ENCODE results near the gene IGDCC3. TPM values are rescaled to one million over a fixed set of nuclear protein-coding genes. Genes with fewer than 3 reads are reported as not detected.
"Not testable (repeated sequence)": the region's sequence is repeated elsewhere in the genome, so short reads cannot be mapped to it uniquely, and the experiment has no call there.

The IGDCC3 gene
- total RNA-seq, 2 donors from 2014 or later = not detected

DNA sequence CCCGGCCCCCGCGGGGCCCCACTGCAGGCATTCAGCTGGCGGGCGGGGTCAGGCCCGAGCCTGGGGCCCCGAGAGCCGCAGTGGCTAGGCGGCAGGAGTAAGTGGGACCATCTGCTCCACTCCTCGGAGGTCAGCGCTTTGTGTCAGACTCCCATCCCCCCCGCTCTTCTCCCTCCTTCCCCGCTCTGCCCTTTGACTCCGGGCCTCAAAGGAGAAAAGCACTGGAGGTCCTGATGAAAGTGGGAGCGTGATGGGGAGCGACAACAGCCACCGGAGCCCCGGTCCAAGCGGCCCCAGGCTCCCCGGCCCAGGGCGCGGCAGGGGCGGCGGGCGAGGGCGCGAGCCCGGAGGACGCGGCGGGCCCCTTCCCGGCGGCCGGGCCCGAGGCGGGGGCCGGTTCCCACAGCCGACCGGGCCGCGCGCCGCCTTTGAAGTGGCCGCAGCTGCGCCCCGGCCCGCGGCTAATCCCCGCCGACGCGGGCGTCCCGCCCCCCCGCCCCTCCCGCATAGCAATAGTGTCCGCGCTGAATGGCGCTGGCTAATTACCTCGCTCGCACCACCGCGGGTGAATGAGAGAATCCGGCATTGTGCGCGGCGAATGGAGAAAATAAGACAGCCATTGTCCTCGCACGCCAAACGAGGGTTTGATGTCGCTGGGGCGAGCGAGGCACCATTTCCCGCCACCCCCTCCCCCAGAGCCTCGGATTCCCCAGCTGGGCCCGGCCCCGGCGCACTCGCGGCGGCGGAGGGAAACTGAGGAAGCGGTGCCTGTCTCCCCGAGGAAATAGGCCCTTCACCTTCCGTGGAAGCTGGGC lies 22.4 kb downstream of the IGDCC3 start:
- no peak overlapping the region for H3K27ac ChIP-seq
- peaks cover 6% of the 10 kb centered on the region for H3K4me1 ChIP-seq
- ATAC-seq (peak; percentile 30), DNase-seq (no peak)
- peaks cover 0 to 17% of the 10 kb centered on the region in 2 donors for H3K27me3 ChIP-seq
- no peak overlapping the region for H3K4me3 ChIP-seq
- no peaks in the 10 kb centered on the region for H3K36me3 ChIP-seq (replicated peaks in 1 of 2; ENCODE audit: insufficient read depth in 1 of 2, low read depth in 2 of 2)
- intact Hi-C loops (cut with DNase I) = no loop called here
- TF ChIP-seq, protein P1, sequence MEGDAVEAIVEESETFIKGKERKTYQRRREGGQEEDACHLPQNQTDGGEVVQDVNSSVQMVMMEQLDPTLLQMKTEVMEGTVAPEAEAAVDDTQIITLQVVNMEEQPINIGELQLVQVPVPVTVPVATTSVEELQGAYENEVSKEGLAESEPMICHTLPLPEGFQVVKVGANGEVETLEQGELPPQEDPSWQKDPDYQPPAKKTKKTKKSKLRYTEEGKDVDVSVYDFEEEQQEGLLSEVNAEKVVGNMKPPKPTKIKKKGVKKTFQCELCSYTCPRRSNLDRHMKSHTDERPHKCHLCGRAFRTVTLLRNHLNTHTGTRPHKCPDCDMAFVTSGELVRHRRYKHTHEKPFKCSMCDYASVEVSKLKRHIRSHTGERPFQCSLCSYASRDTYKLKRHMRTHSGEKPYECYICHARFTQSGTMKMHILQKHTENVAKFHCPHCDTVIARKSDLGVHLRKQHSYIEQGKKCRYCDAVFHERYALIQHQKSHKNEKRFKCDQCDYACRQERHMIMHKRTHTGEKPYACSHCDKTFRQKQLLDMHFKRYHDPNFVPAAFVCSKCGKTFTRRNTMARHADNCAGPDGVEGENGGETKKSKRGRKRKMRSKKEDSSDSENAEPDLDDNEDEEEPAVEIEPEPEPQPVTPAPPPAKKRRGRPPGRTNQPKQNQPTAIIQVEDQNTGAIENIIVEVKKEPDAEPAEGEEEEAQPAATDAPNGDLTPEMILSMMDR (IDR thresholded peaks at IDR 0.05) = no peak
- no peak for TF ChIP-seq POLR2A (IDR thresholded peaks at IDR 0.05)
- 6 to 11% methylated on average over 9 to 65 of the region's 85 CpGs for WGBS, 2 donors
- H3K9me3 ChIP-seq = no peaks in the 10 kb centered on the region

DNA sequence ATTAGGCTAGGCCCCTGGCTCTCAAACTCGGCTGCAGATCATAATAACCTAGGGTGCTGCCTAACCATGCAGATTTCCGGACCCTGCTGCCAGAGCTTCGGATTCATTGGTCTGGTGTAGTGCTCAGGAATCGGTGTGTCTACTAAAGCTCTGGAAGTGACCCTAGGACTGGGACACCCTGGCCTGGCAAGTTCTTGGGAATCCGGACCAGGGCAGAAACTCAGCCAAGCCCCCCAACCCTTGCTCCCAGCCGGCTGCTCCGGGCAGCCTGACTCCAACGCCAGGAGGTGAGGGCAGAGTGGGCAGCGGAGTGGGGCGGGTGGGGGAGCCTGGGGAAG lies 23.0 kb downstream of the IGDCC3 start:
- 63 to 90% methylated on average over 4 to 8 of the region's 10 CpGs for WGBS, 2 donors
- H3K27ac ChIP-seq = no peak overlapping the region
- no peaks in the 10 kb centered on the region for H3K9me3 ChIP-seq
- no peaks in the 10 kb centered on the region for H3K36me3 ChIP-seq (replicated peaks in 1 of 2; ENCODE audit: insufficient read depth in 1 of 2, low read depth in 2 of 2)
- no peak for TF ChIP-seq POLR2A (IDR thresholded peaks at IDR 0.05)
- TF ChIP-seq, protein P1 (IDR thresholded peaks at IDR 0.05) = no peak
- peaks cover 0 to 17% of the 10 kb centered on the region in 2 donors for H3K27me3 ChIP-seq
- no peak overlapping the region for H3K4me3 ChIP-seq
- ATAC-seq (no peak), DNase-seq (no peak)
- intact Hi-C loops (cut with DNase I) = no loop called here
- peaks cover 6% of the 10 kb centered on the region for H3K4me1 ChIP-seq

DNA sequence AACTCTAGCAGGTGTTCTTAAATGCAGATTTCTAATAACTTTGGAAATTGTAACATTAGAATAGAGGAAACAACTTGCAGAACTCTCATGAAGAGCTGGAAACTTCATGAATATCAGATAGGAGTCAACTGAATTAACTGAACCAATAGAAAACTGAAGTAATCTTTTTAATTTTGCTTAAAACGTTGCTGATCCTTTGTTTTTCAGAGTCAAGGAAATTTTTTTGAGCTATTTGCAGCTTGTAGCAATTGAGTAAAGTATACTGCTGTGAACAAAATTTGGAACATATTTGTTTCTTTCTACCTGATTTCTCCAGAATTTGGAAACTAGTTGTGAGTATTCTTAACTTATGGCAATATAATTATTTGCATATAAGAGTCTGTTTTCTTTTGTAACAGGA lies 25.8 kb downstream of the IGDCC3 start:
- H3K36me3 ChIP-seq (replicated peaks in 1 of 2; ENCODE audit: insufficient read depth in 1 of 2, low read depth in 2 of 2); ATAC-seq; intact Hi-C loops (cut with DNase I): not testable (repeated sequence)

DNA sequence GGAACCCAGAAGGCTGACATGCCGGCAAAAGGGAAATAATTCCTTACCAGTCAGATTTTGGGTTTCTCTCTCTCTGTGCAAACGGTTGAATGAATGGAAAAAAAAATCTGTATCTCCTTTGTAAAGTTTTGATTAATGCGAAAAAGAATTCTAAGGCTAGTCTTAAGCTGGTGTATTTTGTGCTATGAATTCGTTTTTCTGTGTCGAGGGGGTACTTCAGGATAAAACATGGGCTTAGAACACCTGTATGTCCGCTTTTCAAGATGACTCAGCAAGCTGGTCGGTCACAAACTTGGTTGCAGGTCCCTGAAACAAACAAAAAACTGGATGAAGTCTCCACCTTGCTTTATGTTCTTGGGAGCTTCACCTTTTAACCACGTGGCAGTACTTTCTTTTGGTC lies 28.5 kb downstream of the IGDCC3 start:
- no peaks in the 10 kb centered on the region for H3K9me3 ChIP-seq
- H3K4me1 ChIP-seq = no peaks in the 10 kb centered on the region
- ATAC-seq = no peak
- TF ChIP-seq, protein P1 (IDR thresholded peaks at IDR 0.05) = no peak
- TF ChIP-seq POLR2A (IDR thresholded peaks at IDR 0.05) = no peak
- no peak for DNase-seq
- no peaks in the 10 kb centered on the region for H3K36me3 ChIP-seq (replicated peaks in 1 of 2; ENCODE audit: insufficient read depth in 1 of 2, low read depth in 2 of 2)
- no peaks in the 10 kb centered on the region for H3K27me3 ChIP-seq
- no peak overlapping the region for H3K4me3 ChIP-seq
- WGBS, 2 donors = 57 to 68% methylated on average over 8 of the region's 8 CpGs
- no peak overlapping the region for H3K27ac ChIP-seq
- intact Hi-C loops (cut with DNase I) = no loop called here

More for the DNA sequence above, 25.8 kb downstream of the IGDCC3 start:
- H3K27ac ChIP-seq, H3K4me3 ChIP-seq, H3K4me1 ChIP-seq, DNase-seq, H3K9me3 ChIP-seq: not testable (repeated sequence)
- H3K27me3 ChIP-seq = peaks cover 0 to 12% of the 10 kb centered on the region in 2 donors
- WGBS, 2 donors = 40 to 44% methylated on average over 1 of the region's 1 CpG

DNA sequence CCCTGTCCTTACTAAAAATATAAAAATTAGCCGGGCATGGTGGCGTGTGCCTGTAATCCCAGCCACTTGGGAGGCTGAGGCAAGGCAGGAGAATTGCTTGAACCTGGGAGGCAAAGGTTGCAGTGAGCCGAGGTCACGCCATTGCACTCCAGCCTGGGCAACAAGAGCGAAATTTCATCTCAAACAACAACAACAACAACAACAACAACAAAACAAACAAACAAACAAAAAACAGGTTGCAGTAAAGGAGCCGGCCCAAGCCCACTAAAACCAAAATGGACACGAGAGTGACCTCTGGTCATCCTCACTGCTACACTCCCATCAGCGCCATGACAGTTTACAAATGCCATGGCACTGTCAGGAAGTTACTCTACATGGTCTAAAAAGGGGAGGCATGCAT lies 30.0 kb downstream of the IGDCC3 start:
- DNase-seq = not testable (repeated sequence)
- 78 to 88% methylated on average over 8 of the region's 8 CpGs for WGBS, 2 donors

More for the DNA sequence above, 30.0 kb downstream of the IGDCC3 start:
- H3K4me3 ChIP-seq; H3K36me3 ChIP-seq (replicated peaks in 1 of 2; ENCODE audit: insufficient read depth in 1 of 2, low read depth in 2 of 2); H3K4me1 ChIP-seq; H3K9me3 ChIP-seq; H3K27me3 ChIP-seq; ATAC-seq; H3K27ac ChIP-seq; intact Hi-C loops (cut with DNase I): not testable (repeated sequence)

Measured in body of pancreas (tissue), 4 donors.